ENCODE data around the gene PTPRG.

The PTPRG gene

DNA sequence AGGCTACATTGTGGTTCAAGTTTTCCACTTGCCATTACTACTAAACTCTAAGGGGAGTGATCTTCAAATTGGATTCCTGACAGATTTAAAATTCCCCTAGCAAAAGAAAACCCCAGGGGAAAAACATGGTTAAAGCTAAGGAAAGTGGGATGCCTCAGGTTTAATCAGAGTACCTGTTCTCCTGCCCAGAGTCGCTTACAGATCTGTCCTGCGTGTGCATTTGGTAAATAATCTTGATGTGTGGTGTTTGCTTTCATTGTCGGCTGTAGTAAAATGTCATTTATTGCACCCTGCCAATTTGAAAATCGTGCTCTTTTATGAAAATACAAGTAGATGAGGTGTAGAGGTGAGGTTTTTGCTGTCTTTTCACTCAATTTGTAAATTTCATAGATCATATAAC, 323.4 kb downstream of the PTPRG start:
- no peaks in the 10 kb centered on the region for H3K27me3 ChIP-seq (ENCODE audit: control insufficient read depth, insufficient read depth, low read length)
- no peak overlapping the region for H3K4me3 ChIP-seq (ENCODE audit: low read length)
- H3K9ac ChIP-seq (ENCODE audit: low read length), result no peak overlapping the region
- H3K9me3 ChIP-seq (ENCODE audit: control insufficient read depth, low read length), result no peaks in the 10 kb centered on the region
- H3K4me1 ChIP-seq (ENCODE audit: control insufficient read depth, insufficient read depth, low read length), result no peaks in the 10 kb centered on the region
- no peaks in the 10 kb centered on the region for H3K36me3 ChIP-seq (ENCODE audit: control insufficient read depth, insufficient read depth, low read length)

DNA sequence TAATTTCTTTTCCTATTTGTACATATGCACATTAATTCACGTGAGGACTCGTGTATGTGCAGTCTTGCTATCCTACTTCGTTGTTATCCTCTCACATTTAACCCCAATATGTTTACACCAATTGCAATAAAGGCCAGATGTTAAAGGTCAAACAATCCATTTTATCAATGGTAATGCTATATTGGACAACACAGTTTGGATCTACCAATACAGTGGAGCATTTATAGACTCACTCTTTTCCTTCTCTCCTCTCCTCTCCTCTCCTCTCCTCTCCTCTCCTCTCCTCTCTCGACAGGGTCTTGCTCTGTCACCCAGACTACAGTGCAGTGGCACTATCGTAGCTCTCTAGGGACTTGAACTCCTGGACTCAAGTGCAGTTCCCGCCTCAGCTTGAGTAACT, 324.0 kb downstream of the PTPRG start:
- Histone ChIP-seq H3K27me3 (ENCODE audit: control insufficient read depth, insufficient read depth, low read length) (no peaks in the 10 kb centered on the region), H3K4me3 (ENCODE audit: low read length) (no peak overlapping the region), H3K36me3 (ENCODE audit: control insufficient read depth, insufficient read depth, low read length) (no peaks in the 10 kb centered on the region), H3K4me1 (ENCODE audit: control insufficient read depth, insufficient read depth, low read length) (no peaks in the 10 kb centered on the region), H3K9ac (ENCODE audit: low read length) (no peak overlapping the region), H3K9me3 (ENCODE audit: control insufficient read depth, low read length) (no peaks in the 10 kb centered on the region)

- no peaks in the 10 kb centered on the region for H3K9me3 ChIP-seq (ENCODE audit: control insufficient read depth, low read length)
- no peak overlapping the region for H3K9ac ChIP-seq (ENCODE audit: low read length)
- no peaks in the 10 kb centered on the region for H3K36me3 ChIP-seq (ENCODE audit: control insufficient read depth, insufficient read depth, low read length)
- H3K27me3 ChIP-seq (ENCODE audit: control insufficient read depth, insufficient read depth, low read length), result no peaks in the 10 kb centered on the region
- H3K4me3 ChIP-seq (ENCODE audit: low read length), result no peak overlapping the region
- no peaks in the 10 kb centered on the region for H3K4me1 ChIP-seq (ENCODE audit: control insufficient read depth, insufficient read depth, low read length)
These were observed 325.8 kb downstream of the PTPRG start for GRCh38 chr3:61887206-61887605.

DNA sequence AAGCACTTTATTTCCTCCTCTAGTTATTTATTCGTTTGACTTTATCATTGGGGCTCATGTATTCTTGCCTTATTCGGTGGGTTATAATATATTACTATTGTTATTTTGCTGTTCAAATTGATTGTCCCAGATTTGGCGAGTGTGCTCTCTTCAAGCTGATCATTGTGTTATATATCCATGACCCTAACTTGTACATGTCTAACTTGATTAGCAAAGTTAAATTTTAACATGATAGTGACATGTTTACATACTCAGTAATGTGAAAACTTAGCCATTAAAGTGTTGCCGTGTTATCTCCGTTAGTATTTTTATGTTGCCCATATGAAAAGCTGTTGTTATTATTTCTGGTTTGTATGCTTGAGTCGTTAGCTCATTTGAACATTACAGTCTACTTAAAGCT, 327.9 kb downstream of the PTPRG start:
- H3K9me3 ChIP-seq (ENCODE audit: control insufficient read depth, low read length), result no peaks in the 10 kb centered on the region
- peaks cover 6% of the 10 kb centered on the region for H3K4me1 ChIP-seq (ENCODE audit: control insufficient read depth, insufficient read depth, low read length)
- no peaks in the 10 kb centered on the region for H3K27me3 ChIP-seq (ENCODE audit: control insufficient read depth, insufficient read depth, low read length)
- H3K36me3 ChIP-seq (ENCODE audit: control insufficient read depth, insufficient read depth, low read length), result no peaks in the 10 kb centered on the region
- H3K4me3 ChIP-seq (ENCODE audit: low read length), result no peak overlapping the region
- no peak overlapping the region for H3K9ac ChIP-seq (ENCODE audit: low read length)

DNA sequence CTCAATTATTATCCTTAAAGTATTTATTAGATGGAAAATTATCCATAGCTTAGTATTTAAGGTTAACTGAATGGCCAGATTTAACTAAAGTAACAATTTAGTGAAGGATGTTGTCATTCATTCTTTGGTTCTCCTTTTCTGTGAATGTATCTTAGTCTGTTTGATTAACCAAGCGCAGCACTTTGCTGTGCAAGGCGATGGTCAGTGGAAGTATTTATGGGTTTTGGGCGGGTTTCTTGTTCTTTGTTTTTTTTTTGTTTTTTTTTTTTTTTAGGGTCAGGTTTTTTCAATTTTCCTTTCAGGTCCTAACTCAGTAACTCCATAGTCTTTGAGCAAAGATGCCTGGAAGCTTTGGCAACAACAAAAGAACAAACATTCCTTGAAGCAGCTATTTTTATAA, 328.8 kb downstream of the PTPRG start:
- H3K4me1 ChIP-seq (ENCODE audit: control insufficient read depth, insufficient read depth, low read length), result peaks cover 11% of the 10 kb centered on the region
- H3K9ac ChIP-seq (ENCODE audit: low read length), result no peak overlapping the region
- H3K36me3 ChIP-seq (ENCODE audit: control insufficient read depth, insufficient read depth, low read length), result no peaks in the 10 kb centered on the region
- H3K4me3 ChIP-seq (ENCODE audit: low read length), result no peak overlapping the region
- H3K9me3 ChIP-seq (ENCODE audit: control insufficient read depth, low read length), result no peaks in the 10 kb centered on the region
- no peaks in the 10 kb centered on the region for H3K27me3 ChIP-seq (ENCODE audit: control insufficient read depth, insufficient read depth, low read length)

GRCh38 chr3:61890586-61890985, 329.2 kb downstream of the PTPRG start:
- Histone ChIP-seq H3K4me3 (ENCODE audit: low read length) (no peak overlapping the region), H3K9me3 (ENCODE audit: control insufficient read depth, low read length) (no peaks in the 10 kb centered on the region), H3K36me3 (ENCODE audit: control insufficient read depth, insufficient read depth, low read length) (no peaks in the 10 kb centered on the region), H3K27me3 (ENCODE audit: control insufficient read depth, insufficient read depth, low read length) (no peaks in the 10 kb centered on the region), H3K9ac (ENCODE audit: low read length) (no peak overlapping the region), H3K4me1 (ENCODE audit: control insufficient read depth, insufficient read depth, low read length) (peaks cover 15% of the 10 kb centered on the region)

GRCh38 chr3:61892891-61893290, 331.5 kb downstream of the PTPRG start:
- H3K9me3 ChIP-seq (ENCODE audit: control insufficient read depth, low read length), result no peaks in the 10 kb centered on the region
- no peaks in the 10 kb centered on the region for H3K36me3 ChIP-seq (ENCODE audit: control insufficient read depth, insufficient read depth, low read length)
- peaks cover 19% of the 10 kb centered on the region for H3K4me1 ChIP-seq (ENCODE audit: control insufficient read depth, insufficient read depth, low read length)
- H3K4me3 ChIP-seq (ENCODE audit: low read length), result no peak overlapping the region
- no peaks in the 10 kb centered on the region for H3K27me3 ChIP-seq (ENCODE audit: control insufficient read depth, insufficient read depth, low read length)
- H3K9ac ChIP-seq (ENCODE audit: low read length), result no peak overlapping the region

DNA sequence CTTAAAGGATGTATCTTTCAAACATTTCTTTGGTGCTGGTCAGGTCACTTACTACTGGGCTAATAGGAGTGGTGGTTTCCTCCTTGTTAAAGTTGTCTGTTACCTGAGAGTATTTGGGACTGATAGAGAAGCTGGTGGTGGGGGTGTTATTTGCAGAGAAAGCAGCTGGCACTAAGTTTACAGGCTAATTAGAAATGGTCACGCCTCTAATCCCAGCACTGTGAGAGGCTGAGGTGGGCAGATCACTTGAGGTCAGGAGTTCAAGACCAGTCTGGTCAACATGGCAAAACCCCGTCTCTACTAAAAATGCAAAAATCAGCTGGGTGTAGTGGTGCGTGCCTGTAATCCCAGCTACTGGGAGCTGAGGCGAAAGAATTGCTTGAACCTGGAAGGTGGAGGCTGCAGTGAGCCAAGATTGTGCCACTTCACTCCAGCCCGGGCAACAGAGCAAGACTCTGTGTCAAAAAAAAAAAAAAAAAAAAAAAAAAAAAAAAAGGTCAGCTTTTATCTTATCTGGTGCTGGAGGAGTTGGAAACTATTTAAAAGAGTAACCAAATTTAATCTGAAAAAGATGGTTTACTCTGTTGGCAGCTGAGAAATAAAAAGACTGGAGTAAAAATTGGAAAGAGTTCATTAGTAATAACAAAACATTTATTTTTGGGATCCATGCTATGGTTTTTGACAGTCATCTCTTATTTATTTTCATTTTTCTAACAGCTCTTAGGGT, 332.6 kb downstream of the PTPRG start:
- no peak overlapping the region for H3K4me3 ChIP-seq (ENCODE audit: low read length)
- H3K36me3 ChIP-seq (ENCODE audit: control insufficient read depth, insufficient read depth, low read length), result no peaks in the 10 kb centered on the region
- peaks cover 19% of the 10 kb centered on the region for H3K4me1 ChIP-seq (ENCODE audit: control insufficient read depth, insufficient read depth, low read length)

GRCh38 chr3:61894988-61895935, 333.9 kb downstream of the PTPRG start:
- no peaks in the 10 kb centered on the region for H3K27me3 ChIP-seq (ENCODE audit: control insufficient read depth, insufficient read depth, low read length)
- H3K9ac ChIP-seq (ENCODE audit: low read length), result no peak overlapping the region
- H3K4me1 ChIP-seq (ENCODE audit: control insufficient read depth, insufficient read depth, low read length), result peaks cover 19% of the 10 kb centered on the region
- no peaks in the 10 kb centered on the region for H3K36me3 ChIP-seq (ENCODE audit: control insufficient read depth, insufficient read depth, low read length)
- H3K4me3 ChIP-seq (ENCODE audit: low read length), result no peak overlapping the region
- no peaks in the 10 kb centered on the region for H3K9me3 ChIP-seq (ENCODE audit: control insufficient read depth, low read length)

More for the DNA sequence above, 332.6 kb downstream of the PTPRG start:
- H3K9me3 ChIP-seq (ENCODE audit: control insufficient read depth, low read length), result no peaks in the 10 kb centered on the region
- no peak overlapping the region for H3K9ac ChIP-seq (ENCODE audit: low read length)
- H3K27me3 ChIP-seq (ENCODE audit: control insufficient read depth, insufficient read depth, low read length), result no peaks in the 10 kb centered on the region

DNA sequence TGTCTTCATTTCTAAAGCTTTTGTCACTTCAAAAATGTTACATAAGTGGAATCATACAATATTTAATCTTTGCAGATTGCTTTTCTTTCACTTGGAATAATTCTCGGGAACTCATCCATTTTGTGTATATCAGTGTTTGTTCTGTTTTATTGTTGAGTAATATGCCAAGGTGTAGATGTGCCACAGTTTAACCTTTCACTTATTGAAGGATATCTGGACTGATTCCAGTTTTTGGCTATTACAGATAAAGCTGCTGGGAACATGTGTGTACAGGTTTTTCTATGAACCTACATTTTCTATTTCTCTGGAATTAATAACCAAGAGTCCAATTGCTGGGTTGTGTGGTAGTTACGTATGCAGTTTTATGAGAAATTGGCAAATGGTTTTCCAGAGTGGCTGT, 334.9 kb downstream of the PTPRG start:
- Histone ChIP-seq H3K27me3 (ENCODE audit: control insufficient read depth, insufficient read depth, low read length) (no peaks in the 10 kb centered on the region), H3K4me3 (ENCODE audit: low read length) (no peak overlapping the region), H3K9ac (ENCODE audit: low read length) (no peak overlapping the region), H3K4me1 (ENCODE audit: control insufficient read depth, insufficient read depth, low read length) (peaks cover 19% of the 10 kb centered on the region), H3K36me3 (ENCODE audit: control insufficient read depth, insufficient read depth, low read length) (no peaks in the 10 kb centered on the region), H3K9me3 (ENCODE audit: control insufficient read depth, low read length) (no peaks in the 10 kb centered on the region)

DNA sequence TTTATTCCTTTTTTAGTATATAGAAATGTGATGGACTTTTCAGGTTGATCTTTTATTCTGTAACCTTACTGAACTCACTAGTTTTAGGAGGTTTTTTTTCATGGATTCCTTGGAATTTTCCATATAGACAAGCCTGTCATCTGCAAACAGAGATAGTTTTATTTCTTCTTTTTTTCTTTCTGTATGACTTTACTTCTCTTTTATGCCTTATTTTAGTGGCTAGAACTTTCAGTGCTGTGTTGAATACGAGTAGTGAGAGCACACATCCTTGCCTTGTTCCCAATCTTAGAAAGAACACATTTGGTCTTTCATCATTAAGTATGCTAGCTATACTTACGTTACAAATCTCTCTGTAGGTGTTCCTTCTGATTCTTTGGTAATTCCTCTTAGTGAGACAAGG, 336.5 kb downstream of the PTPRG start:
- Histone ChIP-seq H3K36me3 (ENCODE audit: control insufficient read depth, insufficient read depth, low read length) (no peaks in the 10 kb centered on the region), H3K4me3 (ENCODE audit: low read length) (no peak overlapping the region), H3K9ac (ENCODE audit: low read length) (no peak overlapping the region), H3K4me1 (ENCODE audit: control insufficient read depth, insufficient read depth, low read length) (peaks cover 19% of the 10 kb centered on the region), H3K9me3 (ENCODE audit: control insufficient read depth, low read length) (no peaks in the 10 kb centered on the region), H3K27me3 (ENCODE audit: control insufficient read depth, insufficient read depth, low read length) (no peaks in the 10 kb centered on the region)

- Histone ChIP-seq H3K4me1 (ENCODE audit: control insufficient read depth, insufficient read depth, low read length) (peaks cover 14% of the 10 kb centered on the region), H3K9ac (ENCODE audit: low read length) (no peak overlapping the region)
These were observed 338.5 kb downstream of the PTPRG start for GRCh38 chr3:61899700-61900462.

More at GRCh38 chr3:61899700-61900462, 338.5 kb downstream of the PTPRG start:
- H3K9me3 ChIP-seq (ENCODE audit: control insufficient read depth, low read length), result no peaks in the 10 kb centered on the region
- no peaks in the 10 kb centered on the region for H3K36me3 ChIP-seq (ENCODE audit: control insufficient read depth, insufficient read depth, low read length)
- H3K4me3 ChIP-seq (ENCODE audit: low read length), result no peak overlapping the region
- H3K27me3 ChIP-seq (ENCODE audit: control insufficient read depth, insufficient read depth, low read length), result no peaks in the 10 kb centered on the region

Measured in mucosa of stomach (tissue), 1 donor.